SHP77 treated with DMSO at 0.1 percent for 48 hours (cell line): ENCODE data around the gene TESPA1.
A peak's percentile ranks its signal among the peaks of the same experiment; 100 is the strongest.
"Not testable (repeated sequence)": the region's sequence is repeated elsewhere in the genome, so short reads cannot be mapped to it uniquely, and the experiment has no call there.

Experiments
- DNase-seq: peaks from one replicate; lab custom pipeline; 2025; lab: John Stamatoyannopoulos, UW

Gene TESPA1, protein sequence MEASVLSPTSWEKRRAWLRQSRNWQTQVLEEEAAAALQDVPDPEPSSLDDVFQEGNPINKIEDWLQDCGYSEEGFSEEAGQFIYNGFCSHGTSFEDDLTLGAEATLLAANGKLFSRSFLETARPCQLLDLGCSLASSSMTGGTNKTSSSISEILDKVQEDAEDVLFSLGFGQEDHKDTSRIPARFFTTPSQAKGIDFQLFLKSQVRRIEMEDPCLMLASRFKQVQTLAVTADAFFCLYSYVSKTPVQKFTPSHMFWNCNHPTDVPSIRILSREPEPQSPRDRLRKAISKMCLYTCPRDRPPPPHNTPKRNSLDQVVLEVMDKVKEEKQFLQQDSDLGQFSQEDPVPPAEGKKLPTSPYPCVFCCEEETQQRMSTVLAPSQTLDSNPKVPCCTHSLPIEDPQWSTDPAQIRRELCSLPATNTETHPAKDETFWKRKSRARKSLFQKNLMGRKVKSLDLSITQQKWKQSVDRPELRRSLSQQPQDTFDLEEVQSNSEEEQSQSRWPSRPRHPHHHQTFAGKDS

DNA sequence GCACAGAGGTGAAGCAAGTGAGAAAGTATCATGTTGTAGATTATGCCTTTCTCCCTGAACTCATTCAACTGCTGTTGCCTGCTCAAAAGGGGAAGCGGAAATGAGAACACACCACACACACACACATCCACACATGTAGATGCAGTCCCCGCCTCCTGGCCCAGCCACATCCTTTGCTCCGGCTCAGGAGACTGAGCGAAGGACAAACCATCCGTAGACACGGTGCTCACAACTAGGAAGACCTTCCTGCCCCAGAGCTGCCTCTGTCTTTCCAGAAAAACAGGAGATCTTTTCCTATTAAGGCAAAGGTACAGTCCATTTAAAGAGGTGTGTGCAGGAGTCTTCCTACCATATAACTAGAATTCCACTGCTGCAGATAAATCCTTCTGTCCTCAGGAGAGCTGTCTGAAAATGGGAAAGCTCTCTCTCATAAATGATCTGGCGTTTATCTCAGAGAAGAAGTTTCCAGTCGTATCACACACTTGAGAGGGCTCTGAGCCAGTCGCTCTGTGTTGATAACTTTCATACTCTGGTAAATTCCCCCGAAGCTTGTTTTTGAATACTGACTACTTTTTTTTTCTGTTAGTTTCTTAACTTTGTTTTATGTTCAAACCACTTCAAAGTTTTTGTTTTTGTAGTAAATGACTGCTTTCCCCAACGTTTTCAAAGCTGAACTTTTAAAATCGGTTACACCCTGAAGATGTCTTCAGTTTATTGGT, at the start of gene TESPA1:
Gene TESPA1 (minus strand): TSS at position 105 of the 719 bp plus-strand sequence. CDS start 10,200 bp downstream, outside the sequence.
- DNase-seq, result no peak

DNA sequence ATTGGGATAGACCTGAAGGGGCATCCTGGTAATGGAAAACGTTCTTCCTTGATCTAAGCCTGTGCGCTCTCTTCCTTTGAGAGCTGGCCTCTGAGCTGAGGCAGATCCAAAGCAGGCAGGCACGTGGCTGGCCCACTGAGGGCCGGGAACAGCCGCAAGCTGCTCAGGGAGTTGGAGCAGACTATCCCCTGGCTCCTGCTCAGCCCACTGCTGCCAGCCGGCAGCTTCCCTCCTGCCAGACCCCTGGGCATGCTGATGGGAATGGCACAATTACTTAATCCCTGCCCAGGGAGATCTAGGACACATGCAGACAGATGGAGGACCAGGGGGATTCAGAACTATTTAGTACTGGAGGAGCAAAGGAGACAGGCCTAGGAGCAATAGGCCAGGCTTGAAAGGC, 49.7 kb upstream of the TESPA1 start:
- DNase-seq, result no peak

DNA sequence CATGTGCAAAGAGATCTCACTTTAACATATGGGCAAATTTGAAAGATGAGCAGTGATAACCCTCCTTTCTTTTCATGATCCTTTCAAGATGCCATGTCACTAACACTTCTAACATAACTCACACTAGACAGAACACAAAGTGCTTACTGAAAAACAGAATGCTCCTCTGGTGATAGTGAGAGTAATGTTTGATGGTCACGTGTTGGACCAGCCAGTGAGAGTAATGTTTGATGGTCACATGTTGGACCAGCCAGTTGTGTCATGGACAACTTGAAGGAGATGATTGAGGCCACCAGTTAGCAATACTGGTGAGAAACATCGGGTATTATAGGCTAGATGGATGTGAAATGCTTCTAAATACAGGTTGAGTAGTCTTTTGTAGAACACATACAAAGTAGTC, 40.9 kb upstream of the TESPA1 start:
- no peak for DNase-seq

DNA sequence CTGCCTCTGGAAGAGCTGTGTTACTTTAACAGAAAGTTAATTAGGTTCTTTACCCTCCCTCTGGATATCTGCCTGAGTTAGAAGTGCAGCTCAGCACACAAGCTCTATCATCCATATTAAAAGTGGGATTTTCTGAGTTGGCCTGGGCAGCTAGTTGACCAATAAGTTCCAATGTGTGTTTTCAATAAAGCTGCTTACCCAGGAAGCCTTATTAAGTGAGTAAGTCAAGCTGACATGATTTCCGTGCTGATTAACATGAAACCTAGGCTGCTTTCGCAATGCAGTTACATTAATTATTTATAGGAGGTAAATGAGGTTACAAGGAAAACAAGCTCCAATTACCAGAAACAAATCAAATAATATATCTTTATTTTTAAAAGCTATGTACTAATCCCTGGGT, 40.0 kb upstream of the TESPA1 start:
- DNase-seq, result no peak

DNA sequence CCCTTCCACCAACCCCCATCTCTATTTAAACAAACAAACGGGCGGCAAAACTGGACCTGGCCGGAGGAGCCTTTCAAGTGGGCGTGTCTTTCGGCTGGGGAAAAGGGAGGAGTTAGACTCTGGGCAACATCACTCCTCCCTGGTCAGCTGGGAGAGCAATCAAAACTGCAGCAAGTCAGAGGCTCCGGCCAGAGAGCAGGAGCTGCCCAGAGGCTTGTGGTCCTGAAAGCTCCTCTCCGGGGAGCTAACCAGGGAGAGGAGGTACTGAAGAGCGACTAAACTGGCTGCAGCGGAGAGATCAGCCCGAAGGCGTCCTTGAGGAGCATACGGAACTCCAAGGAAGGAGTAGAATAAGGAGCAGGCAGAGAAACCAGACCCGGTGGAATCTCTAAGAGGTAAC, 35.2 kb upstream of the TESPA1 start, which contains the start of gene NEUROD4:
Gene NEUROD4 (plus strand): TSS at position 191 of the 400 bp plus-strand sequence. CDS start 6,466 bp downstream, outside the sequence.
- DNase-seq, result no peak

DNA sequence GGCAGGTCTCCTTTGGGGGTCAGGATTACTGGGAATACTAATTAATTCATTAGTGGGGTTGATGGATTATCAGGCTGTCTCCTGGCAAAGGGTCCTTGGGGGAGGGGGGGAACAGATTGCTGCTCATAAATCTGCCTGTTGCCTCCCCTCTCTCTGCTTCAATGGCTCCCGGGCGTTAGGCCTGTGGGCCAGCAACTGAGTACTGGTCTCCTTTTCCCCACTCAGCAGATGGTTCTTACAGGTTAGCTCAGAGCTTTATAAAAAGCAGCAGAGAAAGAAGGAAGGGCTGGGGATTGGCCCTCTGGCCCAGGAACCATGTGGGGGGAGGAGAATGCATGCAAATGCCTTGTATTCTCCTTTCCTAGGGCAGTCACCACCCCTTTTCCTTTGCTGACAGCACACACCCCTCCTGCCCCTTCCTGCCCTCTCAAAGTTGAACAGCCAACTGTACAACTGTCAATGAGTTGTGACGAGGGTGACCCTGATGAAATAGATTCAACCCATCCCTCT, 32.9 kb upstream of the TESPA1 start:
- DNase-seq, result no peak

DNA sequence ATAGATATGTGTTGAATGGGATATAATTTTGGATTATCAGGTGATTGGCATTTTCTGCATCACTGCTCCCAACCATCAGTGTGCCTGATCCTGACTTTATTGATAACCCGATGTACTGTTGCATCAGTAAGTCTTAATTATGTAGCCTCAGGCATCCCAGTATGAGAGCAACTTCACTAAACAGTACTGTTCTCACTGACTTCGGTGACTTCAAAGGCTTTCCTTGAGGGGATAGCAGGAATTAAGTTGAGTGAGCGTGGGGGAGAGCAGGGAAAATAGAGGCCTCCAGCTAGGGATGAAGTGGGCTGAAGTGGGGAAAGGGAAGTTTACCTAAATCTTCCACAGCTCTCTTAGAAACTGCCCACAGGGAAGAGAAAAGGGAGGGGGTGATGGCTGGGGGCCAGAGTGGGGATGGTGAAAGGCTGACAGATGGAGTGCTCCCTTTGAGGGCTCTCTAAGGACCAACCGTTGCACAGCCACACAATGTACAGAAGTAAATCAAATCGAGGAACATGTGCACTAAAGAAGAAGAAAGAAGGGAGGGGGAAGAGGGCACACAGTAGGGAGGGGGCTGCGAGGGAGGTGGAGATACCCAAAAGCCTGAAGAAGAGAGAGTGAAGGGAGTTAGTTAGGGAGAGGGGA, 24.5 kb upstream of the TESPA1 start:
- no peak for DNase-seq

DNA sequence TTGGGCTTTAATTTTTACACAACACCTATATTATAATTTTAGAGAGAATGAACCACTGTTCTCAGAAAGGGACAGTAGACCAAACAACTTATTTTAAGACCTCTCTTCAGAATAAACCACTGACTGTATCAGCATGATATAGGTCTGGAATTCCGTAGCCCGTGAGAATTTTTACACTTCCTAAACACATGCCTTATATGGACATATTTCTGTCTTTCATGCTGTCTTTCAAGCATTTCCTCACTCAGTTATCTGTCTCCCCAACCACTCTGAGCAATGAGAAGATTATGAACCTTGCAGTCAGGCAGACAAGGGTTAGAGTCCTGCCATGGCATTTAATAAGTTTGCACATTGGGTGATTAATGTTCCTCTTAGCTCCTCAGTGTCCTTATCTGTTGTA, 17.8 kb upstream of the TESPA1 start:
- DNase-seq, result no peak

DNA sequence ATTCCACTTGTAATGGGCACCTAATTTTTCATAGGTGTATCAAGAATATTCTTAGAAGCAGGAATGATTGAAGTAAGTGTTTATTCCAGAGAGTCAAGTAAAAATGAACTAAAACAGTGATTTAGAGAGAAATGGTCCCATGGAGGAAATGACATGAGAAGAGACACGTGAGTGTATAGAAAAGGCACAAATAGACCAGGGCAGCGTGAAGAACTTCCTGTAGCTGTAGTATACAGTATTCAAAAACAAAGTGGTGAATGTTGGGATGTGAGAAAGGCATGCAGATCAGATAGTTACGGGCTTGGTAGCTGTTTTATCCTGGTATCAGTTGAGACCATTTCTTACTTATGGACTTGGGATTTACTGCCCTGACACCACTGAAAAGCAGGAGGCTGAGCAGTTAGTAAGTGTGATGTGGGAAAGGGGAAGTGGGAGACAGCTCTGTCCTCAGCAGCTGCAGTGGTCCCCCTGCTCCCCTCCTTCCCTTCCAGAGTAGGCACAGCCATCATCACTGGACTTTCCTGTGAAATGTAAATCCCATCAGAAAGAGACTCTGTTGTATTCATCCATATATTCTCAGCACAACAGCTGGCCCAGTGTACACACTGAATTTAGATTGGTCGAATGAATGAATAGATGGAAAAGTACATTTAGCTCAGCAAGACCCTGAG, 16.8 kb upstream of the TESPA1 start:
- DNase-seq, result no peak

DNA sequence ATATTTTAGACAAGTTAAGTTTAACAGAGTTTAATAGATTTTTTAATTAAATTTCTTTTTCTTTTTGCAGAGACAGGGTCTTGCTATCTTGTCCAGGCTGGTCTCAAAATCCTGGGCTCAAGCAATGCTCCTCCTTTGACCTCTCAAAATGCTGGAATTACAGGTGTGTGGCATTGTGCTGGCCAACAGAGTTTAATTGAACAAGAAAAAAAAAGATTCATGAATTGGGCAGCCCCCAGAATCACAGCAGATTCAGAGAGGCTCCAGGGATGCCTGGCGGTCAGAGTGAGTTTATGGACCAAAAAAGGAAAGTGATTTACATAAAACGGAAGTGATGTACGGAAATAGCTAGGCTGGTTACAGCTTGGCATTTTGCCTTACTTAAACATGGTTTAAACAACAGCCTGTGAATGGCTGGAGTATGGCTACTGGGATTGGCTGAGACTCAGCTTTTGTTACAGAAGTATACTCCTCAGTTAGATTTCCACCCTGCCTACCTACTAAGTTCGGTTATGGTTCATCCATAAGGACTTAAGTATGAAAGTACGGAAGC, 14.5 kb upstream of the TESPA1 start:
- DNase-seq, result no peak

DNA sequence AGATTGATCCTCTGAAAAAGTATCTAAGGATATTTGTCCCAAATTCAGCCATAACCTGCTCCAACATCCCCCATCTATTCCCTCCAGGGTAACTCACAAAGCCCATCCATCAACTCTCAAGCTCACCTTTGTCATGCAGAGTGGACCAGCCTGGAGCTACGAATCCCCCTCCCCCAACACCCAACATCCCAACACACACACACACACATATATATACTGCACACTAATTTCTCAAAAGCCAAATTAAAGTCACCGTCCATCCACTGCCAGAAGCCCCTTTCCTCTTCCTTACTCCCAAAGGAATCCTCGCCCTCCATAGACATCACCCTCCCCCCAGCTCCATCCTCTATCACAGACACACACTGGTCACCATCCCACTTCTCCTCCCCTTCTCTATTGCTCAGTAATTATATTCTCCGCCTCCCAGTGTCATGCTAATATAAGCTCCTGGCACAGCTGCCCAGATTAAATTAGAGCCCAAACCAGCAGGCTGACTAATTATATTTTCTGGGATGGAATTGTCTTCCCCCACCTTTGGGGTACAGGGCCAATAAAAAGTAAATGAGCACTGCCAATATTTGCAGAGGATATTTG, 13.5 kb upstream of the TESPA1 start:
- DNase-seq, result no peak

DNA sequence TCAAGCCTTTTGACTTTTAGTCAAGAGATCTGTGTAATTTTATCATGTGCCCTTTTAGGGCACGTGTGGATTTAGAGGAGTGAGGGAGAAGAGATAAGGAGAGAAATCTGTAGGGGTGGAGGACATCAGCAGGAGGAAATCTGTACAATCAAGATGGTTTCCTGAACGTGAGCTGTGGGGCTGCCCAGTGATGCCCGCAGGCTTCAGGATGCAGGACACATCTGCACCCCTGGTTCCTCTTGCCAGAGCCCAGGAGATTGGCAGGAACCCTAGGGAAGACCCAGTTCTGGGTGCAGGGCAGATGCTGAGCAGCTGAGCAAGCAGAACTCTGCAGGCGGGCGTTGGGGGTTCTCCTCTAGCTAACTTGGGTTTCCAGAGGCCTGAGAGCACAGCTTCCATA, 11.6 kb upstream of the TESPA1 start:
- DNase-seq, result no peak

DNA sequence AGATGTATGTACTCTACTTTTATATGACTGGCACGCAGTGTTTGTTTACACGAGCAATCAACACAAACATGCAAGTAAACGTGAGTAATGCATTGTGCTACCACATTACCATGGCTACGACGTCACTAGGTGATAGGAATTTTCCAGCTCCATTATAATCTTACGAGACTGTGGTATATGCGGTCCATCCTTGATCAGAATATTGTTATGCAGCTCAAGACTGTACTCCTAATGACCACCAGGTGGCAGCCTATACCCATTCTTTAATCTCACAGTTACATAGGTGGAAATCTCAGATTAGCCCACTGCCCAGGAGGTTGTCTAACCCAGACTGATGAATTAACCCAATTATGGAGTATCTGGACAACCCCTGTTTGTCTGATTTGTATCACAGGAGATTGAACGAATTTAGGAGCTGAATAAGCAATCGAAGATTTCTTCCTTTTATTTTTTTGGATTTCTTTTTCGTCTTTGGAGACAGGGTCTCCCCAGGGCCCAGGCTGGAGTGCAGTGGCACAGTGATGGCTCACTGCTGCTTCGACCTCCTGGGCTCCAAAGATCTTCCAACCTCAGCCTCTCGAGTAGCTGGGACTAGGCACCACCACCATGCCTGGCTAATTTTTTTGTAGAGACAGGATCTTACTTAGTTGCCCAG, 8.7 kb upstream of the TESPA1 start:
- DNase-seq, result peak; percentile 57

DNA sequence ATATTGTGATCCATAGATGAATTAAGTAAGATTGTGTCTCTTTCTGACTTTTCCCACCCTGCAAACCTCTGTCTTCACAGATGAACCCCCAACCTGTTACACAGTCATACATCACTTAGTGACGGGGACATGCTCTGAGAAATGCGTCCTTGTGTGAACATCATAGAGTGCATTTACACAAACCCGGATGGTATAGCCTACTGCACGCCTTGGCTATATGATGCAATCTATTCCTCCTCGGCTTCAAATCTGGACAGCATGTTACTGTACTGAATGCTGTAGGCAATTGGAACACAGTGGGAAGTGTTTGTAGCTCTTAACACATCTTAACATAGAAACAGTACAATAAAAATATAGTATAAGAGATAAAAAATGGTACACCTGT, 7.4 kb upstream of the TESPA1 start:
- DNase-seq, result no peak

DNA sequence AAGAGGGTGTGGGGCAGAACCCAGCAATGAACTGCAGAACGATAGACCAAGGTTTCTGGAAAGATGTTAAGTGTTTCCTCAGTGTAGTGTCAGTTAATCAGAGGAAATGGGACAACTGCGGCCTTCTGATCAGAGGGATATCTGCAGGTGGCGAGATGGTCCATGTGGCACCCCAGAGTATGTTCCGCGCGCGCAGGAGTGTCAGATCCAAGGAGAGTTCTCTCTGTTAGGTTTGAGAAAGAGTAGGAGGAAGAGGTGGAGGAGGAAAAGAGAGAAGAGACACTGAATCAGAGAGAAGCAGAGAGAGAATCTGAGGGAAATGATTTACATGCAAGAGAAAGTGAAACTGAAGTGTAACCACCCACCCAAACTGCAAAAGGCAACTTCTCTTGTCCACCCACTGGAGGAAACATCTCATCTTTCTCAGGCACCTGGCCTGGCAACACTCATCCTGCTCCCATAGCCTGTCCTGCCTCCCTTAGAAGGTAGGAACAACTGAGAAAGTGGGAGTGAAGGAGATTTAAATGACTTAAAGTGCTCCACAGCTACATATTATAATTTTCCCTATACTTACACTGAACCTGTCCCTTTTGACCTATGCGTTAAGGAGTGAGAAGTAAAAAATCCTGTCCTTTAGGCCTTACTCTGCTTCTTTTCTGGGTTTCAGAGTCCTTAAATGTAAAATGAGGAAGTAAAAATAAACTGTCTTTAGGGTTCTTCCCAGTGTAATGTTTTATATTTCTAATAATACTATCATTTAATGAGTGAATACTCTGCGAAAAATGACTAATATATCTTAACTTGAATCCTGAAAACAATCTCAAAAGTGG, 6.8 kb upstream of the TESPA1 start:
- DNase-seq, result no peak

DNA sequence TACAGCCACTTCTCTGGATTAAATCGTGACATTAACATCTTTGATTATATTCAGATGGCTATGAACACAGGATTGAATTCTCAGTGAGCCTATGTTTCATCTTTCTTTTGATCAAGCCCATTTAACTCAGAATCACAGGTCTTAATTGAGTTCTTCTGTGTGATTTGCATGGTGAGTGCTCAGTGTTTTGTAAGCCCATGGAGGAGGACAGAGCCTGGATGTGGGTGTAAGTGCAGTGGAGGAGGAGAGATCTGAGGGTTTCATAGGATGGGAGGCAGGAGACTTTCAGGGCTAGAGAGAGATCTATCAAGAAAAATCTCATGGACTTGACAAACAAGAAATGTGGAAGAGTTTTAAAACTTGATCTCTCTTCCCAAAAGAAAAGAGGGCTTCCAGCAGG, 5.3 kb upstream of the TESPA1 start:
- DNase-seq, result no peak

DNA sequence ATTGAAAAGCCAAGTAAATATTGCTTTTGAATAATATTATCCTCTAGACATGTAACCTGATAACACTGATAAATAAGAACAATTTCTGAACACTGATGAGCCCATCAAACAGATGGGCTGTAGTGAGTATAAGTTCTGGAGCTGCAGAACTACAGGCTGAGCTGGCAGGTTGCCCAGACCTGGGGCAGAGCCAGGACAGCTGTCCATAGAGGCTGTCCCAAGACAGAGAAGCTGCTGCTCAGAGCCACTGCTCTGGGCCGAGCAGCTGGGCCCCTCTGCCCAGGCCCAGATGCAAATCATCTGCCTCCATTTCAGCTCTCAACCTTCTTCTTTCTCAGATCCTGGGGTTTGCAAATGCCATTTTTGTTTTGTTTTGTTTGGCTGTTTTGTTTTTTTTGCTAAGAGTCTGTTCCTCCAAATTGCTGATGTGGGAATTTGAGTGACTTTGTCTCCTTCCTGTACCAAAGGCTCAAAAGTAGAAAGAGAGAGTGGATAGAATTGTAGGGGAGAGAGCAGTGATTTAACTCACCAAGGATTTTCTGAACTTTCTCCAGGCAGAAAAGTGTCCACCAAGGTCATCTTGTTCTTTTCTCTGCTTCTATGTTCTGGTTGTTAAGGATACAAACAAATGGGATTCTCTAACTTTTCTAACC, 4.0 kb upstream of the TESPA1 start:
- peak; percentile 46 for DNase-seq

DNA sequence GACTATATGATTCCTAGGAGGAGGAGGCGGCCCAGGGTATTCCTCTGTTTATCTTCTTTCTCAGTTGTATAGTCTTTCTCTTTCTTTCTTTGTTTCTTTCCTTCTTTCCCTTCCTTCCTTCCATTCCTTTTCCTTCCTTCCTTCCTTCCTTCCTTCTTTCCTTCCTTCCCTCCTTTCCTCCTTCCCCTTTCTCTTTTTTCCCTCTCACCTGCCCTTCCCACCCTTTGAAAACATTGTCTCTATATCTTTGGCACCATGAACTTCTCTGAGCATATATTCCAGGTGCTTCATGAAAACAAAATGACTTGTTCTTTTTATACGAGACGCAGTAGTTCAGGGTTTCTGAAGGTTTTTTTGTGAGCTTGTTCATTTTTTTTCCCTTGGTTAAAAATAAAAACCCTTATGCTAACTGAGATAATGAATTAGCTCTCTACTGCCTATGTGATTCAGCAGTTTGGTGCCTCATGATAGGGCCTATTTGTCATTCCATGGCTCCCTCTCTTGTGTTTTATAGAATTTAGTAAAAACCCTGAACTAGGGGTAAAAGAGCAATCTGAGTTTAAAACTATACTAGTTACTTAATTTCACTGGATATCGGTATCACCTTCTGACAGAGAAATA, 3.2 kb upstream of the TESPA1 start:
- DNase-seq, result no peak

DNA sequence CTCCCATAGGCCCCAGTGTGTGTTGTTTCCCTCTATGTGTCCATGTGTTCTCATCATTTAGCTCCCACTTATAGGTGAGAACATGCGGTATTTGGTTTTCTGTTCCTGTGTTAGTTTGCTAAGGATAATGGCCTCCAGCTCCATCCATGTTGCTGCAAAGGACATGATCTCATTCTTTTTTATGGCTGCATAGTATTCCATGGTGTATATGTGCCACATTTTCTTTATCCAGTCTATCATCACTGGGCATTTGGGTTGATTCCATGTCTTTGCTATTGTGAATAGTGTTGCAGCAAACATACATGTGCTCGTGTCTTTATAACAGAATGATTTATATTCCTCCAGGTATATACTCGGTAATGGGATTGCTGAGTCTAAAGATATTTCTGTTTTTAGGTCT, 2.2 kb upstream of the TESPA1 start:
- DNase-seq, result not testable (repeated sequence)
